K562 (cell line): ENCODE data around the gene SMIM3. TPM values are rescaled to one million over a fixed set of nuclear protein-coding genes. Genes with fewer than 3 reads are reported as not detected.
A peak's percentile ranks its signal among the peaks of the same experiment; 100 is the strongest.
"Not testable (repeated sequence)": the region's sequence is repeated elsewhere in the genome, so short reads cannot be mapped to it uniquely, and the experiment has no call there.

ENCODE experiments used
- ATAC-seq: fragments of 200-7000 bp; cut with Tn5 transposase; 3 replicates; pipeline ENCODE4 v1.9.1; 2020; ENCODE audit warnings: moderate library complexity
- BruUV-seq: library from RNA; stranded (reverse); fragments of 400-500 nt; replicated peaks from 2 replicates; lab custom pipeline; 2021; lab: Mats Ljungman, UMichigan
- CTCF ChIA-PET: fragments of 300-600 bp; formaldehyde crosslinking; extraction: SDS; loops from one replicate; lab custom pipeline; 2021; ENCODE audit warnings: low intra/inter-chr PET ratio; lab: Yijun Ruan, JAX
- POLR2A ChIA-PET: fragments of 300-600, 350-650 bp; sonication (Branson Sonifier 250); formaldehyde crosslinking; extraction: SDS; loops from one replicate; lab custom pipeline; 2021; ENCODE audit warnings: antibody characterized with exemption, inconsistent platforms; lab: Yijun Ruan, JAX
- DNase-seq, 4 experiments: peaks; one replicate each; pipeline versions ENCODE4 v3.0.0 to v3.0.0-alpha.2; 2011 to 2018; ENCODE audit warnings: low spot score in 3 of 4, mixed read lengths in 3 of 4; ENCODE audit errors: extremely low read depth in 1 of 4
- FAIRE-seq: peaks from 2 replicates; lab custom pipeline; 2011; peaks lifted over from hg19 to GRCh38; lab: Jason Lieb, UNC
- H2AFZ ChIP-seq: 2 replicates; pipeline ENCODE4 v1.6.0; 2011; ENCODE audit warnings: low read depth, low read length, control low read depth, inconsistent platforms
- H3K27ac ChIP-seq: fragments of 200-600 bp; 3 replicates; pipeline ENCODE4 v1.8.0; 2011; ENCODE audit warnings: low read depth, mild to moderate bottlenecking, control low read depth, inconsistent platforms, low read length, moderate library complexity, mixed read lengths; ENCODE audit errors: extremely low read depth
- H3K27me3 ChIP-seq, 2 experiments: fragments of 300-600 bp in 1 of 2; 2 replicates in 1 of 2; 3 replicates in 1 of 2; pipeline versions ENCODE4 v1.6.0 to v1.8.0; 2011; ENCODE audit warnings: inconsistent platforms in 2 of 2, low read length in 2 of 2, mild to moderate bottlenecking in 1 of 2, mixed read lengths in 1 of 2, moderate library complexity in 1 of 2; ENCODE audit not compliant: control insufficient read depth in 2 of 2, insufficient read depth in 2 of 2
- H3K36me3 ChIP-seq: fragments of 300-600 bp; 3 replicates; pipeline ENCODE4 v1.8.0; 2011; ENCODE audit warnings: mild to moderate bottlenecking, low read length, inconsistent platforms; ENCODE audit not compliant: control insufficient read depth, insufficient read depth
- H3K4me1 ChIP-seq, 2 experiments: fragments of 200-600 bp in 1 of 2; replicated peaks in 1 of 2; 2 replicates in 1 of 2; 3 replicates in 1 of 2; pipeline versions ENCODE4 v1.5.1 to v1.8.0; 2011; ENCODE audit warnings: inconsistent platforms in 2 of 2, low read length in 2 of 2, mild to moderate bottlenecking in 1 of 2, mixed read lengths in 1 of 2, moderate library complexity in 1 of 2; ENCODE audit not compliant: control insufficient read depth in 2 of 2, insufficient read depth in 2 of 2
- H3K4me2 ChIP-seq: 2 replicates; pipeline ENCODE4 v1.6.1; 2011; ENCODE audit warnings: low read length, control low read depth, inconsistent platforms, mixed read lengths; ENCODE audit not compliant: insufficient read depth
- H3K4me3 ChIP-seq: fragments of 200-600 bp; sonication (generic), shearing (Covaris generic); 2 replicates; pipeline ENCODE4 v1.5.1; 2016; ENCODE audit warnings: control low read depth, inconsistent platforms
- H3K79me2 ChIP-seq: fragments of 200-600 bp; 3 replicates; pipeline ENCODE4 v1.8.0; 2011; ENCODE audit warnings: low read length, inconsistent platforms; ENCODE audit not compliant: control insufficient read depth, insufficient read depth
- H3K9ac ChIP-seq, 2 experiments: 2 replicates each; pipeline versions ENCODE4 v1.6.0 to v1.6.1; 2011; ENCODE audit warnings: low read depth in 2 of 2, low read length in 2 of 2, control low read depth in 1 of 2, inconsistent platforms in 1 of 2, mild to moderate bottlenecking in 1 of 2, mixed read lengths in 1 of 2; ENCODE audit not compliant: insufficient read depth in 1 of 2
- H3K9me1 ChIP-seq: one replicate; pipeline ENCODE4 v1.6.0; 2011; ENCODE audit warnings: inconsistent platforms, mild to moderate bottlenecking, low read length, moderate library complexity; ENCODE audit not compliant: control insufficient read depth, insufficient read depth
- H3K9me3 ChIP-seq: replicated peaks from 2 replicates; pipeline ENCODE4 v1.5.1; 2011; ENCODE audit warnings: low read depth, low read length, inconsistent platforms; ENCODE audit not compliant: control insufficient read depth, insufficient read depth
- H4K20me1 ChIP-seq: replicated peaks from 2 replicates; pipeline ENCODE4 v1.6.1; 2011; ENCODE audit warnings: low read length, inconsistent platforms, mixed read lengths; ENCODE audit not compliant: control insufficient read depth, insufficient read depth
- ATF7 ChIP-seq: fragments of 450-650 bp; IDR thresholded peaks from 2 replicates; pipeline ENCODE4 v1.7.1; 2014; ENCODE audit warnings: mild to moderate bottlenecking, moderate library complexity
- BHLHE40 ChIP-seq: IDR thresholded peaks from 2 replicates; pipeline ENCODE4 v1.6.1; 2011; ENCODE audit warnings: low read length, improper control_type of control experiment
- BRD4 ChIP-seq: fragments of 200-600 bp; sonication (generic); IDR thresholded peaks from 2 replicates; pipeline ENCODE4 v1.6.1; 2017; ENCODE audit warnings: inconsistent platforms
- FOS ChIP-seq: IDR thresholded peaks from 3 replicates; pipeline ENCODE4 v1.6.1; 2011; ENCODE audit not compliant: insufficient read length; ENCODE audit errors: extremely low read depth
- FOXA1 ChIP-seq: fragments of 450-650 bp; IDR thresholded peaks from 2 replicates; pipeline ENCODE4 v1.6.1; 2016; ENCODE audit warnings: mild to moderate bottlenecking, borderline replicate concordance
- HMBOX1 ChIP-seq: sonication (generic); IDR thresholded peaks from 2 replicates; pipeline ENCODE4 v1.6.1; 2016
- POLR2B ChIP-seq: fragments of 450-650 bp; IDR thresholded peaks from 2 replicates; pipeline ENCODE4 v1.6.1; 2018; ENCODE audit warnings: low read depth; ENCODE audit not compliant: partially characterized antibody
- RBM25 ChIP-seq: fragments of 200-400 bp; formaldehyde crosslinking; IDR thresholded peaks from 2 replicates; pipeline ENCODE4 v1.6.1; 2018; ENCODE audit warnings: low read length, low read depth, moderate library complexity; ENCODE audit not compliant: severe bottlenecking
- SMARCA4 ChIP-seq: fragments of 450-650 bp; IDR thresholded peaks from 2 replicates; pipeline ENCODE4 v1.6.1; 2016
- SMARCA5 ChIP-seq: fragments of 450-650 bp; IDR thresholded peaks from 2 replicates; pipeline ENCODE4 v1.6.1; 2016
- SOX6 ChIP-seq: fragments of 450-650 bp; IDR thresholded peaks from 2 replicates; pipeline ENCODE4 v1.6.1; 2014; ENCODE audit warnings: mild to moderate bottlenecking
- WGBS: fragments of 100-300 bp; shearing (Covaris generic); methylation state at CpG from one replicate; pipeline ENCODE4 v1.1.6; 2016; ENCODE audit warnings: low coverage, mixed read lengths; ENCODE audit not compliant: insufficient coverage; ENCODE audit errors: missing lambda C conversion rate; 5-methylcytosine and 5-hydroxymethylcytosine counted together
- in situ Hi-C: fragments of 300-500 bp; cut with MboI; formaldehyde crosslinking; loops from 4 replicates; pipeline ENCODE4 v1.15.0; 2018; ENCODE audit warnings: inconsistent platforms, mixed read lengths
- intact Hi-C: fragments of 100-400 bp; cut with micrococcal nuclease; formaldehyde crosslinking; loops from 2 replicates; pipeline ENCODE4 v1.14.2; 2022
- polyA plus RNA-seq, 8 experiments: library from polyadenylated mRNA; depleted of rRNA in 4 of 8; stranded (reverse) in 5 of 8; unstranded in 3 of 8; fragments of >200 nt; fragmentation: Nextera tagmentation in 2 of 8; fragmentation: Illumina TruSeq in 1 of 8; extraction: Ambion mirVana in 2 of 8; extraction: Trizol in 1 of 8; gene quantifications; 2 replicates each; pipeline versions ENCODE4 v1.2.1 to v1.2.3, GENCODE V29; 2011 to 2014; ENCODE audit warnings: inconsistent platforms in 1 of 8, missing spikeins in 1 of 8
- total RNA-seq, 7 experiments: library from RNA; depleted of rRNA in 6 of 7; stranded (reverse); fragments of >200 nt in 6 of 7; fragmentation: Illumina TruSeq in 2 of 7; extraction: Trizol in 2 of 7; gene quantifications; 2 replicates each; pipeline versions ENCODE4 v1.2.1 to v1.2.3, GENCODE V29; 2011 to 2021; ENCODE audit warnings: low replicate concordance in 1 of 7
- TF ChIP-seq, protein P1 (sequence below), 2 experiments: fragments of 450-650 bp in 1 of 2; sonication (generic) in 1 of 2; formaldehyde crosslinking in 1 of 2; IDR thresholded peaks in 1 of 2; conservative IDR thresholded peaks in 1 of 2; 2 replicates each; pipeline versions ENCODE4 v1.6.1 to v1.8.1; 2016 to 2023; ENCODE audit warnings: mild to moderate bottlenecking in 2 of 2, moderate library complexity in 2 of 2, inconsistent platforms in 1 of 2, missing genetic modification reagents in 1 of 2

SMIM3 gene
- total and polyA plus RNA-seq, 9 of the 15 experiments (the other 6 are each of a cell fraction or from before 2014, with no cell fraction given), result 4.1 to 27.7 (median 13.6) TPM

DNA sequence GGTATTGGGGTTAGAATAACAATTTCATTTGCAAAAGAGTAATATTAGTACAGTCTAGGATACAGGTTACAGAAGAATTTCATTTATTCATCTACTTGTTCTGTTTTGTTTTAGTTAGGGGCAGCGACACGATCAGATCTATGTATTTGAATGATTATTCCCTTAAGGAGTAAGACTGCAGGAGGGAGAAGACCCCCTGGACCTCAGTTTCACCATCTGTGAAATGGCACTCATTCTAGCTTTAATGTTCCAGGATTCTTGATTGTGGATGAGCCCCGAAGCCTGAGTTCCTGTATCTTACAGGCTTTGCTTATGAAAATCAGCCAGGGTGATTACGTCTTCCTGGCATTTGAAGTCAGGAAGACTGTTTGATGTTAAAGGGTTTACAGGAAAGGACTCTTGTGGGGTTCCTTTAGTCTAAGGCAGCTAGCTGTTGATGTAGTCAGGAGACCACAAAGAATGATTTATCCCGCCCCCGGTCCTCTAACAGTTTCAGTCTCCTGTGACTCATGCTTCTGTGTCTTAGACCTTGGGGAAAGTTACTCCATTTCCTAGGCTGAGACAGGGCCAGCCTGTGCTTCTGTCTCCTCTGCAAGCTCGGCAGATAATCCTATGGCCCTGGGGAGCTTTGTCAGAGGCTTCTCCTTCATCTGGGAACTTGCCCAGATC lies 11.5 kb downstream of the SMIM3 start (continued):
- TF ChIP-seq HMBOX1 (peak; percentile 28; the same call in 1 of the 2 replicates), POLR2B (no peak), SMARCA5 (peak; percentile 75; the same call in 1 of the 2 replicates), SMARCA4 (0 out of 2 replicates have a peak, but pooled peaks have one; percentile 24), FOXA1 (no peak), FOS (peak; percentile 2), RBM25 (peak; percentile 95)
- TF ChIP-seq, protein P1, sequence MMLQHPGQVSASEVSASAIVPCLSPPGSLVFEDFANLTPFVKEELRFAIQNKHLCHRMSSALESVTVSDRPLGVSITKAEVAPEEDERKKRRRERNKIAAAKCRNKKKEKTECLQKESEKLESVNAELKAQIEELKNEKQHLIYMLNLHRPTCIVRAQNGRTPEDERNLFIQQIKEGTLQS (IDR thresholded peaks at IDR 0.05), result peak; percentile 61
- TF ChIP-seq, protein P1 (CRISPR knock-in tag; conservative IDR thresholded peaks at IDR 0.05), result no peak

- FAIRE-seq (no peak), DNase-seq (no peak), ATAC-seq (no peak)
- no peak overlapping the region for H3K27ac ChIP-seq
- no peak overlapping the region for H3K4me3 ChIP-seq
- ChIA-PET CTCF (no interaction called here), POLR2A (interaction anchor here (0.8 to 1.5 kb wide), 2 partner anchors 10 to 30 kb away, joined by 3 read pairs; no protein-coding TSS in a partner anchor)
- in situ Hi-C loops (no loop called here), intact Hi-C loops (no loop called here)
- TF ChIP-seq SOX6 (no peak), BHLHE40 (no peak), BRD4 (no peak), ATF7 (no peak)
- no TSS peak for BruUV-seq
- H2AFZ ChIP-seq, result no peak overlapping the region
- no peaks in the 10 kb centered on the region; the same call in 2 of the 3 replicates for H3K36me3 ChIP-seq
- H3K4me1 ChIP-seq, result peaks cover 0 to 3% of the 10 kb centered on the region in 2 experiments; a peak in 2 of 5 replicates
- no peaks in the 10 kb centered on the region for H3K9me1 ChIP-seq
- no peak overlapping the region for H3K4me2 ChIP-seq
- no peaks in the 10 kb centered on the region for H4K20me1 ChIP-seq
- no peaks in the 10 kb centered on the region for H3K9me3 ChIP-seq
- H3K79me2 ChIP-seq, result no peaks in the 10 kb centered on the region
- no peaks in the 10 kb centered on the region for H3K27me3 ChIP-seq
- no peak overlapping the region for H3K9ac ChIP-seq
These were observed 13.0 kb downstream of the SMIM3 start for GRCh38 chr5:150791536-150791935.

GRCh38 chr5:150793423-150793888 lies 14.9 kb downstream of the SMIM3 start:
- FAIRE-seq, CTCF ChIA-PET, H3K9ac ChIP-seq, ATAC-seq, H3K4me2 ChIP-seq, H3K79me2 ChIP-seq, in situ Hi-C loops, H3K27ac ChIP-seq, H2AFZ ChIP-seq, POLR2A ChIA-PET, H4K20me1 ChIP-seq, DNase-seq, H3K4me3 ChIP-seq, H3K9me3 ChIP-seq, intact Hi-C loops, H3K9me1 ChIP-seq, H3K4me1 ChIP-seq, H3K27me3 ChIP-seq, BruUV-seq, H3K36me3 ChIP-seq: not testable (repeated sequence)
- 31% methylated on average over 2 of the region's 2 CpGs for WGBS
